Endothelial cell of umbilical vein (primary cell): ENCODE results near the gene OR2A5.

ENCODE experiments used
- CTCF ChIP-seq, 2 donors: IDR thresholded peaks; 1 replicate in 1 of 2; 2 replicates in 1 of 2; pipeline ENCODE4 v1.5.1; 2011; ENCODE audit warnings: low read length in 2 of 2, mild to moderate bottlenecking in 2 of 2, moderate library complexity in 2 of 2, control low read depth in 1 of 2, inconsistent platforms in 1 of 2, low read depth in 1 of 2; ENCODE audit not compliant: insufficient read depth in 1 of 2; ENCODE audit errors: extremely low read depth in 1 of 2
- EZH2 ChIP-seq: IDR thresholded peaks from 2 replicates; pipeline ENCODE4 v1.6.1; 2012; ENCODE audit warnings: borderline replicate concordance, low read depth, mild to moderate bottlenecking, moderate library complexity, low read length, inconsistent platforms; ENCODE audit not compliant: severe bottlenecking
- GATA2 ChIP-seq: IDR thresholded peaks from 2 replicates; pipeline ENCODE4 v1.7.0; 2011; ENCODE audit warnings: low read depth, mild to moderate bottlenecking, moderate library complexity, mixed read lengths, low read length; ENCODE audit not compliant: insufficient read length, insufficient read depth
- MAX ChIP-seq: IDR thresholded peaks from 2 replicates; pipeline ENCODE4 v1.6.1; 2011; ENCODE audit not compliant: insufficient read depth, insufficient read length
- POLR2A ChIP-seq: IDR thresholded peaks from 2 replicates; pipeline ENCODE4 v1.6.1; 2012; ENCODE audit warnings: low read depth, mild to moderate bottlenecking, control low read depth, low read length

GRCh38 chr7:144074374-144074773 is 25.6 kb downstream of the OR2A5 start:
- TF ChIP-seq POLR2A (no peak), CTCF (IDR thresholded peaks at IDR 0.05; ENCODE audit: extremely low read depth in 1 of 2, insufficient read depth in 1 of 2, low read depth in 1 of 2, low read length in 2 of 2) (no peak), EZH2 (no peak), GATA2 (no peak), MAX (no peak)
